Activated CD8-positive, alpha-beta memory T cell treated with anti-CD3 and anti-CD28 coated beads, Interleukin-2, amount 10 ng/mL, durations not matched to agents 7 days and 5 days (primary cell): ENCODE results near the gene CPAMD8. TPM values are rescaled to one million over a fixed set of nuclear protein-coding genes. Genes with fewer than 3 reads are reported as not detected.

ENCODE experiments used
- ATAC-seq: fragments of 150-1000 bp; cut with Tn5 transposase; one replicate; pipeline ENCODE4 v1.10.0; 2021; ENCODE audit warnings: moderate library complexity
- CTCF ChIA-PET: fragments of 350-600 bp; sonication (Branson Sonifier 250); formaldehyde crosslinking; loops from one replicate; lab custom pipeline; 2021; ENCODE audit warnings: antibody characterized with exemption; lab: Charles Lee
- DNase-seq: peaks from one replicate; pipeline ENCODE4 v3.0.0-alpha.2; 2020
- H3K27ac Mint-ChIP-seq: one replicate; pipeline ENCODE4 v1.8.0; 2021; ENCODE audit warnings: mild to moderate bottlenecking, mixed read lengths
- H3K27me3 Mint-ChIP-seq: one replicate; pipeline ENCODE4 v1.8.0; 2021; ENCODE audit warnings: mixed read lengths
- H3K36me3 Mint-ChIP-seq: one replicate; pipeline ENCODE4 v1.8.0; 2021; ENCODE audit warnings: mild to moderate bottlenecking, mixed read lengths
- H3K4me1 Mint-ChIP-seq: one replicate; pipeline ENCODE4 v1.8.0; 2021; ENCODE audit warnings: mixed read lengths
- H3K4me3 Mint-ChIP-seq: one replicate; pipeline ENCODE4 v1.8.0; 2021; ENCODE audit warnings: mild to moderate bottlenecking, moderate library complexity, mixed read lengths
- H3K9me3 Mint-ChIP-seq: one replicate; pipeline ENCODE4 v1.8.0; 2022; ENCODE audit warnings: low read depth, mixed read lengths
- total RNA-seq, 2 experiments: library from RNA; stranded (reverse); gene quantifications; one replicate each; pipeline ENCODE4 v1.2.3, GENCODE V29; 2021

Gene CPAMD8
- total RNA-seq, 2 experiments from 2014 or later = 0.21 to 1.3 TPM

- no peak for DNase-seq
- peaks cover 1% of the 10 kb centered on the region for H3K27me3 Mint-ChIP-seq
- CTCF ChIA-PET = no interaction called here
- no peak overlapping the region for H3K27ac Mint-ChIP-seq
- no peaks in the 10 kb centered on the region for H3K9me3 Mint-ChIP-seq
- no peak for ATAC-seq
- H3K4me3 Mint-ChIP-seq = no peak overlapping the region
- peaks cover 5% of the 10 kb centered on the region for H3K4me1 Mint-ChIP-seq
- H3K36me3 Mint-ChIP-seq = no peaks in the 10 kb centered on the region
Measured at GRCh38 chr19:16904599-16904998, 122.0 kb downstream of the CPAMD8 start.

- no peak for ATAC-seq
- DNase-seq = no peak
- peaks cover 13% of the 10 kb centered on the region for H3K4me1 Mint-ChIP-seq
- H3K4me3 Mint-ChIP-seq = no peak overlapping the region
- CTCF ChIA-PET = no interaction called here
- no peaks in the 10 kb centered on the region for H3K36me3 Mint-ChIP-seq
- no peak overlapping the region for H3K27ac Mint-ChIP-seq
- H3K27me3 Mint-ChIP-seq = peaks cover 10% of the 10 kb centered on the region
- no peaks in the 10 kb centered on the region for H3K9me3 Mint-ChIP-seq
Measured at GRCh38 chr19:16903347-16903746, 123.3 kb downstream of the CPAMD8 start.

GRCh38 chr19:16902545-16902944 is 124.1 kb downstream of the CPAMD8 start:
- Mint-ChIP-seq H3K27ac (no peak overlapping the region), H3K9me3 (no peaks in the 10 kb centered on the region), H3K4me1 (peaks cover 16% of the 10 kb centered on the region), H3K27me3 (peaks cover 14% of the 10 kb centered on the region), H3K4me3 (no peak overlapping the region), H3K36me3 (no peaks in the 10 kb centered on the region)
- no peak for DNase-seq
- CTCF ChIA-PET = no interaction called here
- no peak for ATAC-seq

- H3K4me1 Mint-ChIP-seq = peaks cover 16% of the 10 kb centered on the region
- CTCF ChIA-PET = no interaction called here
- no peak overlapping the region for H3K27ac Mint-ChIP-seq
Measured at GRCh38 chr19:16901491-16902175, 125.0 kb downstream of the CPAMD8 start.

GRCh38 chr19:16899566-16900075 is 127.0 kb downstream of the CPAMD8 start:
- no peak overlapping the region for H3K4me3 Mint-ChIP-seq
- ATAC-seq = peak; percentile 35

More at GRCh38 chr19:16901491-16902175, 125.0 kb downstream of the CPAMD8 start:
- no peaks in the 10 kb centered on the region for H3K9me3 Mint-ChIP-seq
- DNase-seq (no peak), ATAC-seq (no peak)
- peaks cover 14% of the 10 kb centered on the region for H3K27me3 Mint-ChIP-seq
- no peaks in the 10 kb centered on the region for H3K36me3 Mint-ChIP-seq
- H3K4me3 Mint-ChIP-seq = no peak overlapping the region

GRCh38 chr19:16898361-16899015 is 128.1 kb downstream of the CPAMD8 start:
- Mint-ChIP-seq H3K36me3 (no peaks in the 10 kb centered on the region), H3K27me3 (peaks cover 38% of the 10 kb centered on the region), H3K9me3 (no peaks in the 10 kb centered on the region), H3K4me1 (peaks cover 22% of the 10 kb centered on the region), H3K27ac (peak overlapping the region; percentile 62), H3K4me3 (peak overlapping the region; percentile 42)
- no peak for ATAC-seq
- CTCF ChIA-PET = no interaction called here
- no peak for DNase-seq

More at GRCh38 chr19:16899566-16900075, 127.0 kb downstream of the CPAMD8 start:
- H3K4me1 Mint-ChIP-seq = peaks cover 19% of the 10 kb centered on the region
- DNase-seq = peak; percentile 66
- H3K27me3 Mint-ChIP-seq = peaks cover 26% of the 10 kb centered on the region
- no peaks in the 10 kb centered on the region for H3K9me3 Mint-ChIP-seq
- no peaks in the 10 kb centered on the region for H3K36me3 Mint-ChIP-seq
- no peak overlapping the region for H3K27ac Mint-ChIP-seq
- CTCF ChIA-PET = interaction anchor here (0.7 to 1.7 kb wide), 5 partner anchors 11 to 362 kb away, joined by 3 to 6 read pairs (median 6); partner anchors contain the start of gene F2RL3

- no peak overlapping the region for H3K27ac Mint-ChIP-seq
- H3K36me3 Mint-ChIP-seq = no peaks in the 10 kb centered on the region
- ATAC-seq = no peak
- CTCF ChIA-PET = no interaction called here
- peaks cover 28% of the 10 kb centered on the region for H3K4me1 Mint-ChIP-seq
- peaks cover 43% of the 10 kb centered on the region for H3K27me3 Mint-ChIP-seq
- H3K9me3 Mint-ChIP-seq = no peaks in the 10 kb centered on the region
- H3K4me3 Mint-ChIP-seq = no peak overlapping the region
- DNase-seq = no peak
Measured at GRCh38 chr19:16897856-16898161, 128.8 kb downstream of the CPAMD8 start.

GRCh38 chr19:16897029-16897855 is 129.4 kb downstream of the CPAMD8 start:
- ATAC-seq (peak; percentile 57), DNase-seq (peak; percentile 78)
- no peaks in the 10 kb centered on the region for H3K36me3 Mint-ChIP-seq
- H3K27ac Mint-ChIP-seq = no peak overlapping the region
- CTCF ChIA-PET = no interaction called here
- no peaks in the 10 kb centered on the region for H3K9me3 Mint-ChIP-seq
- H3K4me3 Mint-ChIP-seq = peak overlapping the region; percentile 45
- H3K27me3 Mint-ChIP-seq = peaks cover 48% of the 10 kb centered on the region
- H3K4me1 Mint-ChIP-seq = peaks cover 33% of the 10 kb centered on the region

- H3K4me3 Mint-ChIP-seq = peak overlapping the region; percentile 45
- H3K9me3 Mint-ChIP-seq = no peaks in the 10 kb centered on the region
- peak overlapping the region; percentile 59 for H3K27ac Mint-ChIP-seq
- H3K36me3 Mint-ChIP-seq = no peaks in the 10 kb centered on the region
- ATAC-seq (peak; percentile 45), DNase-seq (no peak)
- peaks cover 35% of the 10 kb centered on the region for H3K4me1 Mint-ChIP-seq
- CTCF ChIA-PET = no interaction called here
- peaks cover 50% of the 10 kb centered on the region for H3K27me3 Mint-ChIP-seq
Measured at GRCh38 chr19:16896146-16897028, 130.2 kb downstream of the CPAMD8 start.

- no peaks in the 10 kb centered on the region for H3K36me3 Mint-ChIP-seq
- H3K4me3 Mint-ChIP-seq = no peak overlapping the region
- peaks cover 35% of the 10 kb centered on the region for H3K4me1 Mint-ChIP-seq
- H3K9me3 Mint-ChIP-seq = no peaks in the 10 kb centered on the region
- CTCF ChIA-PET = interaction anchor here (0.6 kb wide), 1 partner anchor 156 kb away, joined by 3 read pairs; no protein-coding TSS in a partner anchor
- DNase-seq = no peak
- H3K27me3 Mint-ChIP-seq = peaks cover 50% of the 10 kb centered on the region
- peak overlapping the region; percentile 7 for H3K27ac Mint-ChIP-seq
- no peak for ATAC-seq
Measured at GRCh38 chr19:16895467-16896145, 131.0 kb downstream of the CPAMD8 start.

GRCh38 chr19:16894080-16894479 is 132.5 kb downstream of the CPAMD8 start:
- CTCF ChIA-PET = no interaction called here
- Mint-ChIP-seq H3K36me3 (no peaks in the 10 kb centered on the region), H3K4me1 (peaks cover 30% of the 10 kb centered on the region), H3K27me3 (peaks cover 46% of the 10 kb centered on the region), H3K4me3 (no peak overlapping the region), H3K9me3 (no peaks in the 10 kb centered on the region), H3K27ac (no peak overlapping the region)
- DNase-seq (no peak), ATAC-seq (no peak)

GRCh38 chr19:16893686-16893989 is 133.0 kb downstream of the CPAMD8 start:
- H3K9me3 Mint-ChIP-seq = no peaks in the 10 kb centered on the region
- no peak overlapping the region for H3K27ac Mint-ChIP-seq
- H3K36me3 Mint-ChIP-seq = no peaks in the 10 kb centered on the region
- H3K4me1 Mint-ChIP-seq = peaks cover 33% of the 10 kb centered on the region
- CTCF ChIA-PET = no interaction called here
- no peak overlapping the region for H3K4me3 Mint-ChIP-seq
- H3K27me3 Mint-ChIP-seq = peaks cover 43% of the 10 kb centered on the region
- ATAC-seq (no peak), DNase-seq (no peak)
